Progenitor cell of endocrine pancreas (in vitro differentiated cells): ENCODE data around the gene ZNF407. TPM values are rescaled to one million over a fixed set of nuclear protein-coding genes. Genes with fewer than 3 reads are reported as not detected.
A peak's percentile ranks its signal among the peaks of the same experiment; 100 is the strongest.

ENCODE experiments used
- DNase-seq: peaks from one replicate; pipeline ENCODE4 v3.0.0; 2021; ENCODE audit warnings: low spot score; ENCODE audit not compliant: unreplicated experiment
- H3K27ac Mint-ChIP-seq: 2 replicates; pipeline ENCODE4 v1.8.0; 2021; ENCODE audit warnings: mild to moderate bottlenecking, moderate library complexity, mixed read lengths
- H3K27me3 Mint-ChIP-seq: 2 replicates; pipeline ENCODE4 v1.8.0; 2021; ENCODE audit warnings: mixed read lengths
- H3K36me3 Mint-ChIP-seq: 2 replicates; pipeline ENCODE4 v1.8.0; 2022; ENCODE audit warnings: mixed read lengths; ENCODE audit not compliant: insufficient read depth
- H3K4me1 Mint-ChIP-seq: 2 replicates; pipeline ENCODE4 v1.8.0; 2021; ENCODE audit warnings: low read depth, mixed read lengths
- H3K4me3 Mint-ChIP-seq: 2 replicates; pipeline ENCODE4 v1.8.0; 2021; ENCODE audit warnings: low read depth, mild to moderate bottlenecking, moderate library complexity, mixed read lengths
- H3K9me3 Mint-ChIP-seq: 2 replicates; pipeline ENCODE4 v1.8.0; 2021; ENCODE audit warnings: low read depth, mixed read lengths
- total RNA-seq: library from RNA; stranded (reverse); gene quantifications from 2 replicates; pipeline ENCODE4 v1.2.1, GENCODE V29; 2021
- TF ChIP-seq, protein P1 (sequence below): fragments of 200-600 bp; sonication (generic); IDR thresholded peaks from one replicate; pipeline ENCODE4 v1.5.0; 2021; ENCODE audit warnings: antibody characterized with exemption, mild to moderate bottlenecking; ENCODE audit not compliant: unreplicated experiment

Gene ZNF407
- total RNA-seq, 1 donor from 2014 or later, result 18.1 TPM

DNA sequence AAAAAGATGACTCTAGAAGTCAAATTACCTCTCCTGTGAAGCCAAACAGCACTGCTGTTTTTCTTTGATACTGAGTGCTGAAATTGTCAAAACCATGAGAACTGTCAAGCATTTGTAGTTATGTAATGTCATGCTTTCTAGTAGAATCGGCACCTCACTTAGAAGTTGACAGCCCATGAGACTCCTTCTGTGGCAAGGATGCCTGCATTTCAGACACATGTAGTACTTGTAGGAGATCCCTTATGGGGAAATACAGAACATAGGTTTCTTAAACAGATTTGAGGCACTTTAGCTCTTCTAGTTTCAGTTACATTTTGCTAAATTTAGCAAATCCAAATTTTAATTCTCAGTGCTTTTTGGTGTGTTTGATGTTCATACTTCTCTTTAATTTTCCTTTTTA, 15.7 kb downstream of the ZNF407 start:
- Mint-ChIP-seq H3K27ac (no peak overlapping the region), H3K9me3 (no peaks in the 10 kb centered on the region), H3K27me3 (no peaks in the 10 kb centered on the region), H3K36me3 (no peaks in the 10 kb centered on the region), H3K4me3 (no peak overlapping the region), H3K4me1 (peaks cover 8% of the 10 kb centered on the region)
- TF ChIP-seq, protein P1, sequence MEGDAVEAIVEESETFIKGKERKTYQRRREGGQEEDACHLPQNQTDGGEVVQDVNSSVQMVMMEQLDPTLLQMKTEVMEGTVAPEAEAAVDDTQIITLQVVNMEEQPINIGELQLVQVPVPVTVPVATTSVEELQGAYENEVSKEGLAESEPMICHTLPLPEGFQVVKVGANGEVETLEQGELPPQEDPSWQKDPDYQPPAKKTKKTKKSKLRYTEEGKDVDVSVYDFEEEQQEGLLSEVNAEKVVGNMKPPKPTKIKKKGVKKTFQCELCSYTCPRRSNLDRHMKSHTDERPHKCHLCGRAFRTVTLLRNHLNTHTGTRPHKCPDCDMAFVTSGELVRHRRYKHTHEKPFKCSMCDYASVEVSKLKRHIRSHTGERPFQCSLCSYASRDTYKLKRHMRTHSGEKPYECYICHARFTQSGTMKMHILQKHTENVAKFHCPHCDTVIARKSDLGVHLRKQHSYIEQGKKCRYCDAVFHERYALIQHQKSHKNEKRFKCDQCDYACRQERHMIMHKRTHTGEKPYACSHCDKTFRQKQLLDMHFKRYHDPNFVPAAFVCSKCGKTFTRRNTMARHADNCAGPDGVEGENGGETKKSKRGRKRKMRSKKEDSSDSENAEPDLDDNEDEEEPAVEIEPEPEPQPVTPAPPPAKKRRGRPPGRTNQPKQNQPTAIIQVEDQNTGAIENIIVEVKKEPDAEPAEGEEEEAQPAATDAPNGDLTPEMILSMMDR, result no peak
- DNase-seq, result no peak

- no peaks in the 10 kb centered on the region for H3K9me3 Mint-ChIP-seq
- no peaks in the 10 kb centered on the region for H3K36me3 Mint-ChIP-seq
- no peak overlapping the region for H3K27ac Mint-ChIP-seq
- DNase-seq, result no peak
- TF ChIP-seq, protein P1, result no peak
- H3K4me3 Mint-ChIP-seq, result no peak overlapping the region
- H3K27me3 Mint-ChIP-seq, result no peaks in the 10 kb centered on the region
- no peaks in the 10 kb centered on the region for H3K4me1 Mint-ChIP-seq
Measured at GRCh38 chr18:74616494-74616893, 18.8 kb downstream of the ZNF407 start.

DNA sequence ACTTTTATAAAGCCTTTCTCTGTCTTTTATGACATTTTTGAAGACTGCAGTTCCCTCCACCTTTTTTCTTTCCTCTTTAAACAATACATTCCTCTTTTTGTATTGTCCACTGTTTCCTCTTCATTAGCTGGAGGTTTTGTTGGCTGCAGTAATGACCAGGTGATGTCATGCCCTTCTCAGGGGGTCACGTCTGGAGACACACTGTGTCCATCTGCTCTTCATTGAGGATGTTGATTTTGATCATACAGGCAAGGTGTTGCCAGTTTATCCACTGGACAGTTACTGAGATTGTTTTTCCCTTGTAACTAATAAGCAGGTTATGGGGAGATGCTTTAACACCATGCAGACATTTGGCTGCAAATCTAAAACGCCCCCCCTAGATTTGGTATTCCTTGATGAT, 19.8 kb downstream of the ZNF407 start:
- Mint-ChIP-seq H3K4me3 (no peak overlapping the region), H3K4me1 (no peaks in the 10 kb centered on the region), H3K36me3 (no peaks in the 10 kb centered on the region), H3K27ac (no peak overlapping the region), H3K9me3 (no peaks in the 10 kb centered on the region), H3K27me3 (no peaks in the 10 kb centered on the region)
- no peak for DNase-seq
- TF ChIP-seq, protein P1, result no peak

GRCh38 chr18:74622072-74622471, 24.4 kb downstream of the ZNF407 start:
- H3K27ac Mint-ChIP-seq, result no peak overlapping the region
- TF ChIP-seq, protein P1, result no peak
- H3K4me3 Mint-ChIP-seq, result no peak overlapping the region
- H3K9me3 Mint-ChIP-seq, result no peaks in the 10 kb centered on the region
- no peak for DNase-seq
- no peaks in the 10 kb centered on the region for H3K36me3 Mint-ChIP-seq
- no peaks in the 10 kb centered on the region for H3K4me1 Mint-ChIP-seq
- no peaks in the 10 kb centered on the region for H3K27me3 Mint-ChIP-seq

DNA sequence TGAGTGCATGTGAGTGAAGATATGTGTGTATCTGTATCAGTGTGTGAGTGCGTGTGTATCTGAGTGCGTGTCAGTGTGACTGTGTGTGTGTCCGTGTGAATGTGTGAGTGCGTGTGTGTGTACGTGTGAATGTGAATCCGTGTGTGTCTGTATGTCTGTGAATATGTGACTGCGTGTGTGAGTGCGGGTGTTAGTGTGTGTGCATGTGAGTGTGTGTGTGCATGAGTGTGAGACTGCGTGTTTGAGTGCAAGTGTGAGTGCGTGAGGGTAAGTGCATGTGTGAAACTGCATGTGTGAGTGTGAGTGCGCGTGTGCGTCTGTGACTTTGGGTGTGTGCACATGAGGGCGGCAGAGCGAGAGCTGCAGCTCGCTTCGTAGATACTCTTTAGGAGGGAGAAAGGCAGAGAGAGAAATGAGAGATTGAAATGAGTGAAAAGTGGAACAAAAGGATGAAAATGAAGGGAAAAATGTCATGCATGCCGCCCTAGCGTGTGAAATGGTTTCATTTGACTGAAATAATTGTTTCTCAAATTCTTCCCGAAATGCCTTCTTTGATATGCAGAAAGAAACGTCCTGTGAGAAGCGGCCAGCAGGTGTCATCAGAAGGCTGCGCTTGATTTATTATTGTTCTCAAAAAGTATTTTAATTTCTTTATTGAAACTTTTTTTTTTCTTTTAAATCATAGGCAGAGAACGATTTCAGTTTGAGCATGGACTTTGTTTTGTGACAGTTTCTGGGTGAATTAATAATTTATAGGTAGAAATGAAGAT, 25.6 kb downstream of the ZNF407 start:
- Mint-ChIP-seq H3K4me1 (no peaks in the 10 kb centered on the region), H3K27ac (no peak overlapping the region), H3K4me3 (no peak overlapping the region), H3K9me3 (no peaks in the 10 kb centered on the region), H3K27me3 (no peaks in the 10 kb centered on the region), H3K36me3 (no peaks in the 10 kb centered on the region)
- TF ChIP-seq, protein P1, result peak; percentile 55
- no peak for DNase-seq
